ENCODE measurements around the gene DUSP2. TPM values are rescaled to one million over a fixed set of nuclear protein-coding genes. Genes with fewer than 3 reads are reported as not detected.

The DUSP2 gene
- total and polyA plus RNA-seq, 2 experiments from 2014 or later, result 6.6 to 13.0 TPM

- Mint-ChIP-seq H3K4me3 (no peak overlapping the region), H3K27ac (no peak overlapping the region), H3K36me3 (ENCODE audit: low read depth) (peaks cover 5% of the 10 kb centered on the region; the same call in 2 of the 3 replicates), H3K9me3 (peaks cover 8% of the 10 kb centered on the region), H3K4me1 (peaks cover 22% of the 10 kb centered on the region), H3K27me3 (ENCODE audit: insufficient read depth, low read depth, poor library complexity) (peaks cover 6% of the 10 kb centered on the region)
- H3K9me2 ChIP-seq (ENCODE audit: insufficient read depth), result no peaks in the 10 kb centered on the region
- H2AFZ ChIP-seq, result peak overlapping the region; percentile 52; the same call in 1 of the 2 replicates
- H3K79me2 ChIP-seq (replicated peaks; ENCODE audit: insufficient read depth), result no peaks in the 10 kb centered on the region
- peaks cover 13% of the 10 kb centered on the region for H3K4me1 ChIP-seq (ENCODE audit: insufficient read depth)
- H4K20me1 ChIP-seq (replicated peaks; ENCODE audit: insufficient read depth), result no peaks in the 10 kb centered on the region
- no peaks in the 10 kb centered on the region for H3F3A ChIP-seq (replicated peaks; ENCODE audit: low read depth)
- H3K4me3 ChIP-seq, result no peak overlapping the region
- no peak overlapping the region for H3K27ac ChIP-seq (ENCODE audit: low read depth)
- no peak for TF ChIP-seq CREB1 (CRISPR knock-in tag; IDR thresholded peaks at IDR 0.05; ENCODE audit: low read depth)
- TF ChIP-seq REST (IDR thresholded peaks at IDR 0.05; ENCODE audit: unreplicated experiment), result no peak
- no peak for TF ChIP-seq CTCF (conservative IDR thresholded peaks at IDR 0.05; ENCODE audit: low read depth in 2 of 2)
- TF ChIP-seq ZNF462 (CRISPR knock-in tag; IDR thresholded peaks at IDR 0.05), result no peak
- TF ChIP-seq ZNF331 (CRISPR knock-in tag; IDR thresholded peaks at IDR 0.05; ENCODE audit: low read depth), result no peak
- TF ChIP-seq EZH2 (IDR thresholded peaks at IDR 0.05; ENCODE audit: low read depth, unreplicated experiment), result no peak
- TF ChIP-seq STAT1 (IDR thresholded peaks at IDR 0.05; ENCODE audit: unreplicated experiment), result no peak
- TF ChIP-seq ZNF114 (CRISPR knock-in tag; IDR thresholded peaks at IDR 0.05), result no peak
- TF ChIP-seq ETS1 (IDR thresholded peaks at IDR 0.05), result no peak
- no peaks in the 10 kb centered on the region for H3K27me3 ChIP-seq (ENCODE audit: insufficient read depth)
- DNase-seq (ENCODE audit: low spot score) (no peak), ATAC-seq (peak; percentile 14)
- no peak overlapping the region for H3K4me2 ChIP-seq
- H3K36me3 ChIP-seq (ENCODE audit: insufficient read depth), result no peaks in the 10 kb centered on the region
Measured at GRCh38 chr2:96103187-96103601, 42.0 kb downstream of the DUSP2 start.

Measured in GM23338 (cell line).